ENCODE measurements around the gene CXCL5.
"Not testable (repeated sequence)": the region's sequence is repeated elsewhere in the genome, so short reads cannot be mapped to it uniquely, and the experiment has no call there.

Gene CXCL5

DNA sequence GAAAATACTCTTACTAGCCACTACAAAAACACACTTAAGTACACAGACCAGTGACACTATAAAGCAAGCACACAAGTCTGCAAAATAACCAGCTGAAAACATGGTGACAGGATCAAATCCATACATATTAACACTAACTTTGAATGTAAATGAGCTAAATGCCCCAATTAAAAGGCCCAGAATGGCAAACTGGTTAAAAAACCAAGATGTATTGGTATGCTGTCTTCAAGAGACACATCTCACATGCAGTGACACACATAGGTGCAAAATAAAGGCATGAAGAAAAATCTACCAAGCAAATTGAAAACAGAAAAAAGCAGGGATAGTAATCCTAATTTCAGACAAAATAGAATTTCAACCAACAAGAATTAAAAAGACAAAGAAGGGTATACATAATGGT lies 27.5 kb downstream of the CXCL5 start:
- no peak for DNase-seq (ENCODE audit: low spot score)

DNA sequence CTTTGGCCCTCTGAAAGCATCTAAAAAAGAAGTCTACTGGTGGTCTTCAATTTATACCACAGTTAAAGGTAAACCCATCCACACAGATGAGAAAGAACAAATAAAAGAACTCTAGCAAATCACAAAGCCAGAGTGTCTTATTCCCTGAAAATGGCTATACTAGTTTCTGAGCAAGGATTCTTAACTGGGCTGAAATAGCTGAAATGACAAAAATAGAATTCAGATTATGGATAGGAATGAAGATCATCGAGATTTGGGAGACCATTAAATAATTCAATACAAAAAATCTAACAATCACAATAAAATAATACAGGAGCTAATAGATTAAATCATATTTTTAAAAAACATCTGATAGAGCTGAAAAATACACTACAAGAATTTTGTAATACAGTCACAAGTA lies 28.5 kb downstream of the CXCL5 start:
- DNase-seq (ENCODE audit: low spot score), result no peak

DNA sequence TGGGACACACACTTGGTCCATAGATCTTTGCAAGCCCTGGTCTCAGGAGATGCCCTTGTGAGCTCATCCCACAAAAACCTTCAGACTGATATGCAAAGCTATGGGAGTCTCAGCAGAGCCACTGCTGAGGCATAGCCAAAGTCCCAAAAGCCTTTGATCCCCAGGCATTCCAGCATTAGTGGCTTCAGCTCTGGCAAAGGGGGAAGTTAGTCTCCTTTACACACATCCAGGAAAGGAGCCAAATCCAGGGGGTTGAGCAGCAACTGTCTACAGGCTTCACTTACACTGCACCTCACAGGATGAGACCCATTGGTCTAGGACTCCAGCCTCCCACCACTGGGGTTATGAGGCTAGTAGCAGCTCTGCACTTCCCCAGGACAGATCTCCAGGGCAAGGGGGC lies 30.6 kb downstream of the CXCL5 start:
- DNase-seq (ENCODE audit: low spot score), result no peak

DNA sequence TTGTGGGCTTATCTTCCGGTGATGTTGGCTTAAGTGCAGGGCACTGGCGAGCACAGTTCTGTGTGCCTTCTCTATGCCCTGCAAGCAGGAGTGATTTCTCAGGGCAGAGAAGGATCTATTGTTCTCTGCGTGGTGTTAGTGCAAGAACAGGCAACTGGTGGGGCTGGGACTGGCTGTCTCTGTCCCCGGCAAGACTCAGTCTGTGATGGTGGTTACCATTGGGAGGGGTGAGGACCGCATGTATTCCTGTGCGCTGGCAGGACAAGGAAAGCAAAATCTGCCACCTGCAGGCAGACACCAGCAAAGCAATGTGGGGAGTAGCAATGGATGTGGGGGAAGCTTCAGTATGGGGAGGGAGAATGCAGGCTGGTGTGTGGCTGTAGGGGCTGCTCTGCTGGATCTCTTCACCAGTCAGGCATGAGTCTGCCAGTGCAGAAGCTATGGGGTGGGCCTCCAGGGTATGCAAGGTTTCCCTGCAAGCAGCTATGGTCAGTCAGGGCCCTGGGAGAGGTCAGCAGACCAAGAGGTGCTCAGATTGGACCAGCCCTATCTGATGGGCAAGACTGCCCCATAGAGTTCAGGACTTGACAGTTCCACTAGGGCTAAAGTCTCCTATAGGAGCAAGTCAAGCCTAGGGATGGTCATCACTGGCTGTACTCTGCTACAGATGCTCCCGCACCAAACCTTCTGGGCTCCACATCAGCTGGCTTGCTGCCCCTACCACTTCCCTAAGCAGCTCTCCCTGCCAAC lies 33.4 kb downstream of the CXCL5 start:
- no peak for DNase-seq (ENCODE audit: low spot score)

DNA sequence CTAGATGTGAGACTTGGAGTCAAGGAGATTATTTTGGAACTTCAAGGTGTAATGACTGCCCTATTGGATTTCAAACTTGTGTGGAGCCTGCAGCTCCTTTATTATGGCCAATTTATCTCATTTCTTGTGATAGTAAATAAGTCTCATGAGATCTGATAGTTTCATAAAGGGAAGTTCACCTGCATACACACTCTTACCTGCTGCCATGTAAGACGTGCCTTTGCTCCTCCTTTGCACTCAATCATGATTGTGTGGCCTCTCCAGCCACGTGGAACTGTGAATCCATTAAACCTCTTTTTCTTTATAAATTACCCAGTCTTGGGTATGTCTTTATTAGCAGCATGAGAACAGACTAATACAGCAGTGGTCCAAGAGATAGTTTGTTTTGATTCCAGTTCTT lies 35.8 kb downstream of the CXCL5 start:
- DNase-seq (ENCODE audit: low spot score), result no peak

DNA sequence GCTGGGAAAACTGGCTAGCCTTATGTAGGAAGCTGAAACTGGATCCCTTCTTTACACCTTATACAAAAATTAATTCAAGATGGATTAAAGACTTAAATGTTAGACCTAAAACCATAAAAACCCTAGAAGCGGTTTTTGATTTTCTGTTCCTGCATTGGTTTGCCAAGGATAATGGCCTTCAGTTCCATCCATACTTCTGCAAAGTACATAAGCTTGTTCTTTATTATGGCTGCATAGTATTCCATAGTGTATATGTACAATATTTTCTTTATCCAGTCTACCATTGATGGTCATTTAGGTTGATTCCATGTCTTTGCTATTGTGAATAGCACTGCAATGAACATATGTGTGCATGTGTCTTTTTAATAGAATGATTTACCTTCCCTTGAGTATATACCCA lies 39.4 kb downstream of the CXCL5 start:
- not testable (repeated sequence) for DNase-seq (ENCODE audit: low spot score)

DNA sequence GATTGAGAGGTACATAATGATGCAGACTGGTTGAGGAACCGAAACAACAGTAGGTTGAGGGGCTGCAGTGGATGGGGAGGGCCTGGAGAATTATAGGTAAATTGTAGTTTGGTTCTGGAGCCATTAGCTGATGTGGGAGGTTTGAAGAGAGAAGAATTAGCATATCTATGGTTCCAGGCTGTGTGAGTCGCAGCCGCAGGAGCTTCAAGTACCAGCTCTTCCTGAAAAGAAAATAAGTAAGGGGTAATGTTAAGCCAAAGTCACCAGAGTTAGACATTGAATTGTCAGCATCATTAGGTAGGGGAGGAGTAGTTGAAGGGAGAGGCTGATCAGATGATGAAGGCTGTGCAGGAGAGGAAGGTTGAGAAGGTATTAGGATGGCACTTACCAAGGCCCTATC lies 46.1 kb downstream of the CXCL5 start:
- DNase-seq (ENCODE audit: low spot score), result no peak

DNA sequence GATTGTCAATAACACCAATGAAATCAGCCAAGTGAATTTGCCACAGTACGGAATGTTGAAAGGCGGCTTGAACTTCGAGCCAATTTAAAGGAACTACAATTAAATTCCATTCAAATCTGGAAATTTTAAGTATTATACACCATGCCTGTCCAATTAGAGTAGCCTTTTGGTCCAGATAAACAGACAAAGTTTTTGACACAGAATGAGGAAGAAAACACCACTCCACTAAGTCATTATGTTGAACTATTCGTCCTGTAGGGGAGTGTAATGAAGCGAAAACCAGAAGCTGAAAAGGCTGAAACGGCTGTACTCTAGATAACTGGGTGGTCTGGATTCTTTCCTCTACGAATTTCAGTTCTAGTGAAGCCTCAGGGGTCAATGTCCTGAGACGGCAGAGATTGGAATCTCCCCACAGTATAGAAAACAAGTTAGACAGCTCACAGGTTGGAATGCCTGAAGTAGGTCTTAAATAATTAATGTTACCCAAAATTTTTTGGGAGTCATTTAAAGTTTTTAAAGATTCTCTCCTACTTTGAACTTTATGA lies 48.0 kb downstream of the CXCL5 start:
- DNase-seq (ENCODE audit: low spot score), result not testable (repeated sequence)

DNA sequence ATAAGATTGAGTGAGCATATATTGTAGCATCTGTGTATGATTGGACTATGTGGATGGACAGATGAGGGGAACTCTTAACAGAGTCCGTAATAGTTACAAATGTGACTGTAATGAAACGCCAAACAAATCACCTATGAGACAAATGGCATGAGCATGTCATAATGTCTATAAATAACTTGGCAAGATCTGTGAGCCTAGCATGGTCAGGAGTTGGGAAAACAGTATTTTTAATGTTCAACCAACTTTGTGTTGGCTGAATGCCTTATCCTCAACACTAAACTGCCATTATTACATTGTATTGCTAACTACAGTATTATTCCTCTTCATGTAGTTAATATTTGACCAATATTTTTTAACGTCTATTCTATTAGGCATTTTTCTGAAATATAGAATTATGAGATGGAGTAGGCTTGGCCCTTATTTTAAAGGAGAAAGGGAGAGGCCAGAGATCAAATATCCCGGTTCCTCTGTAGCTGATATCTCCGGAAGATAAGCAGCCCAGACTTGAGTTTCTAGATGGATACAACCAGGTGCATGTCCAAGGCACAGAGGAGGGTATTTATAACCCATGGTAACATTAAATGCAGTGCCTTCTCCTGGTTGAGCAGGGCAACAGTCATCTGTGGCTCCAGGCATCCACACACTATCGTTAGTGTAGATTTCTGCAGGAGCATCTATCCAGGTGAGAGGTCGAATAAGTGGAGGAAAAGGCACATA lies 49.3 kb downstream of the CXCL5 start:
- no peak for DNase-seq (ENCODE audit: low spot score)

DNA sequence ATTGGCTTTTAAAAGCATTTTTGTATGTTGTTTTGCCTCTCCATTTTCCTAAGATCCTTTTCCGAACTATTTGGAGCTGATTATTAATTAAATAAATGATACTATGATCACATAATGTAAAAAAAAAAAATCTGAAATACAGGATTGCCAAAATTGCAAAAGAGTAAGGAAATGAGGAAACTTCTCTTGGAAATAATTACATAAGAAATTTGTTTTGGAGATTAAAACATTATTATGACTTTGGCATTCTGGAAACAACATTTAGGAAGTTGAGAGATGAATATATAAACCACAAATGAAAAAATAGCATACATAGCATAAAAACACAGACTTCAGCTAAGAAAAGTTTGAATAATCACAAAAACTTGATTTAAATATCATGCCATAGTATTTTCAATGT lies 50.2 kb downstream of the CXCL5 start:
- no peak for DNase-seq (ENCODE audit: low spot score)

DNA sequence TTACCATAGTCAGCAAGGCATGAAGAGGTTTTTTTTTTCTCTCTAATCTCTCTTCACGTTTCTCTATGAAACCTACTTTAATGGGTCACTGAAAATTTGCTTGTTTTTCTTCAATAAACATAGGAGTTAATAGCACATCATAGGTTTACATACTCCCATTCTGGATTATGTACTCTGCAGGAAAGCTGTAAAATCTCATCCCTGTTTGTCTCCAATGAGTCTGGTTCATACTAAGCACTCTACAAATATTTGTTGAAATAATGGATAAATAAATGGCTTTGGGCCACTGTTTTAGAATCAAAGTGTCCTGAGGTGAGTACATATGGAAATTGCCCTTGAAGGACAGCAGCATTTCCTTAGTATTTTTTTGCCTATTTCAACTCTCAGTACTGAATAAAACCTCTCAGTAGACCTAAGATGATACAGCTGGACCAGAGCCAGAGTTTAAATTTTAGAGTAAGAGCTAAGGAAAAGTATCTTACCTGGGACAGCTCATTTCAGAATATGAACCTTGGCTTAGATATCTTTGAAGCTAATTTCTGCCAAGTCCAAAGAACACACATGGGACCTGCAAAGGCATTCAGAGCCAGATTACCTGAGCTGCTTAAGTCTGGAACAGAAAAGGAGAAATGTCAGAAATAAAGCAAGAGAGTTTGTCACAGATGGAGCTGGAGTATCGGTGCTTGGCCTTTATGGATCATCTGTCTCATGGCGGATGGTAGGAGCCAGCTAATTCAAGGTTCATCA lies 51.1 kb downstream of the CXCL5 start:
- no peak for DNase-seq (ENCODE audit: low spot score)

DNA sequence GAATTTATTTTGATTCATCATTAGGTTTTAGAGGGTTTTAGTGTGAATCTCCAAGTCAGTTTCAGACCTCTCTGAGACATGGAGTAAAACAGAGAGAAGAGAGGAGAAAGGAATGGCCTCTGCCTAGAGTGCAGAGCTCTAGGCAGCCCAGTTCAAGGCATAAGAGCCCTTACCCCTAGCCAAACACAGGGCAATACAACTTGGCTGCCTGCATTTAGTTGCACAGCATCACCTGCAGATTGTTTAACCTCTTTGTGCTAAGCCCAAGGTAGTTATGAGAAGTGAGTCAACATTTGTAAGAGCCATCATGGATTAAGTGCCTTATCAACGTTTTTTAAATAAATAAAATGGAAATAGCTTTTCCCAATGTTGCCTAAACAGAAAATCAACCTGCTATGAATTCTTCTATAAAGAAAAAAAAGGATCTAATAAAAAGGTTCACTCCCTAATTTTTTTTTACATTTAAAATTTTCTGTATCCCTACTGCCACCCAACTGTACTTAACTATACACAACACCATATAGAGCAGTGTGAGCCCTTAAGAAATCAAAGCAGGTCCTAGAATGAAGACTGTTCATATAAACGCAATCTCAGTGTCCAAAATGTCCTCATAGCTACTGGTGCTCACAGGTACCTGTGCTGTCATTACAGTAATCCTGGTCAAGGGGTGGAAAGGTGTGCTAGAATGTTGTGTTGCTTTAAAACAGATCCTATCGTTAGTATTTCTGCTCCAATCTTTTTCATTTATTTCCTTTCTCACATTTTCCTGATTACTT lies 52.6 kb downstream of the CXCL5 start:
- DNase-seq (ENCODE audit: low spot score), result no peak
